K562 (cell line): ENCODE results near the gene NMUR1. TPM values are rescaled to one million over a fixed set of nuclear protein-coding genes. Genes with fewer than 3 reads are reported as not detected.

Experiments used
- ATAC-seq: fragments of 200-7000 bp; cut with Tn5 transposase; 3 replicates; pipeline ENCODE4 v1.9.1; 2020; ENCODE audit warnings: moderate library complexity
- BruUV-seq: library from RNA; stranded (reverse); fragments of 400-500 nt; replicated peaks from 2 replicates; lab custom pipeline; 2021; lab: Mats Ljungman, UMichigan
- CTCF ChIA-PET: fragments of 300-600 bp; formaldehyde crosslinking; extraction: SDS; loops from one replicate; lab custom pipeline; 2021; ENCODE audit warnings: low intra/inter-chr PET ratio; lab: Yijun Ruan, JAX
- POLR2A ChIA-PET: fragments of 300-600, 350-650 bp; sonication (Branson Sonifier 250); formaldehyde crosslinking; extraction: SDS; loops from one replicate; lab custom pipeline; 2021; ENCODE audit warnings: antibody characterized with exemption, inconsistent platforms; lab: Yijun Ruan, JAX
- DNase-seq, 4 experiments: peaks; one replicate each; pipeline versions ENCODE4 v3.0.0 to v3.0.0-alpha.2; 2011 to 2018; ENCODE audit warnings: low spot score in 3 of 4, mixed read lengths in 3 of 4; ENCODE audit errors: extremely low read depth in 1 of 4
- FAIRE-seq: peaks from 2 replicates; lab custom pipeline; 2011; peaks lifted over from hg19 to GRCh38; lab: Jason Lieb, UNC
- H2AFZ ChIP-seq: 2 replicates; pipeline ENCODE4 v1.6.0; 2011; ENCODE audit warnings: low read depth, low read length, control low read depth, inconsistent platforms
- H3K27ac ChIP-seq: fragments of 200-600 bp; 3 replicates; pipeline ENCODE4 v1.8.0; 2011; ENCODE audit warnings: low read depth, mild to moderate bottlenecking, control low read depth, inconsistent platforms, low read length, moderate library complexity, mixed read lengths; ENCODE audit errors: extremely low read depth
- H3K27me3 ChIP-seq, 2 experiments: fragments of 300-600 bp in 1 of 2; 2 replicates in 1 of 2; 3 replicates in 1 of 2; pipeline versions ENCODE4 v1.6.0 to v1.8.0; 2011; ENCODE audit warnings: inconsistent platforms in 2 of 2, low read length in 2 of 2, mild to moderate bottlenecking in 1 of 2, mixed read lengths in 1 of 2, moderate library complexity in 1 of 2; ENCODE audit not compliant: control insufficient read depth in 2 of 2, insufficient read depth in 2 of 2
- H3K36me3 ChIP-seq: fragments of 300-600 bp; 3 replicates; pipeline ENCODE4 v1.8.0; 2011; ENCODE audit warnings: mild to moderate bottlenecking, low read length, inconsistent platforms; ENCODE audit not compliant: control insufficient read depth, insufficient read depth
- H3K4me1 ChIP-seq, 2 experiments: fragments of 200-600 bp in 1 of 2; replicated peaks in 1 of 2; 2 replicates in 1 of 2; 3 replicates in 1 of 2; pipeline versions ENCODE4 v1.5.1 to v1.8.0; 2011; ENCODE audit warnings: inconsistent platforms in 2 of 2, low read length in 2 of 2, mild to moderate bottlenecking in 1 of 2, mixed read lengths in 1 of 2, moderate library complexity in 1 of 2; ENCODE audit not compliant: control insufficient read depth in 2 of 2, insufficient read depth in 2 of 2
- H3K4me2 ChIP-seq: 2 replicates; pipeline ENCODE4 v1.6.1; 2011; ENCODE audit warnings: low read length, control low read depth, inconsistent platforms, mixed read lengths; ENCODE audit not compliant: insufficient read depth
- H3K4me3 ChIP-seq: fragments of 200-600 bp; sonication (generic), shearing (Covaris generic); 2 replicates; pipeline ENCODE4 v1.5.1; 2016; ENCODE audit warnings: control low read depth, inconsistent platforms
- H3K79me2 ChIP-seq: fragments of 200-600 bp; 3 replicates; pipeline ENCODE4 v1.8.0; 2011; ENCODE audit warnings: low read length, inconsistent platforms; ENCODE audit not compliant: control insufficient read depth, insufficient read depth
- H3K9ac ChIP-seq, 2 experiments: 2 replicates each; pipeline versions ENCODE4 v1.6.0 to v1.6.1; 2011; ENCODE audit warnings: low read depth in 2 of 2, low read length in 2 of 2, control low read depth in 1 of 2, inconsistent platforms in 1 of 2, mild to moderate bottlenecking in 1 of 2, mixed read lengths in 1 of 2; ENCODE audit not compliant: insufficient read depth in 1 of 2
- H3K9me1 ChIP-seq: one replicate; pipeline ENCODE4 v1.6.0; 2011; ENCODE audit warnings: inconsistent platforms, mild to moderate bottlenecking, low read length, moderate library complexity; ENCODE audit not compliant: control insufficient read depth, insufficient read depth
- H3K9me3 ChIP-seq: replicated peaks from 2 replicates; pipeline ENCODE4 v1.5.1; 2011; ENCODE audit warnings: low read depth, low read length, inconsistent platforms; ENCODE audit not compliant: control insufficient read depth, insufficient read depth
- H4K20me1 ChIP-seq: replicated peaks from 2 replicates; pipeline ENCODE4 v1.6.1; 2011; ENCODE audit warnings: low read length, inconsistent platforms, mixed read lengths; ENCODE audit not compliant: control insufficient read depth, insufficient read depth
- MCM5 ChIP-seq: fragments of 450-650 bp; IDR thresholded peaks from 2 replicates; pipeline ENCODE4 v1.6.1; 2016; ENCODE audit warnings: low read depth
- NBN ChIP-seq: fragments of 450-650 bp; IDR thresholded peaks from 2 replicates; pipeline ENCODE4 v1.6.1; 2016; ENCODE audit warnings: low read depth, mild to moderate bottlenecking
- RFX7 ChIP-seq: fragments of 250-450 bp; sonication (Bioruptor Pico); IDR thresholded peaks from 2 replicates; pipeline ENCODE4 v1.5.1; 2021; ENCODE audit warnings: mild to moderate bottlenecking
- SRF ChIP-seq, 2 experiments: fragments of 250-450, 450-650 bp in 1 of 2; sonication (Bioruptor Pico) in 1 of 2; sonication (generic) in 1 of 2; formaldehyde crosslinking; IDR thresholded peaks; 2 replicates each; pipeline versions ENCODE4 v1.5.0 to v1.5.1; 2020 to 2022; ENCODE audit warnings: mild to moderate bottlenecking in 1 of 2, missing genetic modification reagents in 1 of 2
- TAF15 ChIP-seq: fragments of 200-400 bp; formaldehyde crosslinking; IDR thresholded peaks from 2 replicates; pipeline ENCODE4 v1.6.1; 2017; ENCODE audit warnings: mild to moderate bottlenecking, low read depth, low read length, moderate library complexity
- XRCC4 ChIP-seq: IDR thresholded peaks from one replicate; pipeline ENCODE4 v1.6.1; 2011; ENCODE audit not compliant: insufficient read depth, insufficient read length; ENCODE audit errors: extremely low read depth
- ZNF121 ChIP-seq: sonication (generic); formaldehyde crosslinking; conservative IDR thresholded peaks from 2 replicates; pipeline ENCODE4 v1.8.0; 2022; ENCODE audit warnings: missing genetic modification reagents
- ZNF146 ChIP-seq: IDR thresholded peaks from one replicate; pipeline ENCODE4 v1.6.1; 2018; ENCODE audit warnings: missing compliant biosample characterization; ENCODE audit not compliant: unreplicated experiment
- ZNF174 ChIP-seq: fragments of 250-450 bp; sonication (Bioruptor Pico); IDR thresholded peaks from 2 replicates; pipeline ENCODE4 v1.4.0; 2020; ENCODE audit warnings: mild to moderate bottlenecking
- WGBS: fragments of 100-300 bp; shearing (Covaris generic); methylation state at CpG from one replicate; pipeline ENCODE4 v1.1.6; 2016; ENCODE audit warnings: low coverage, mixed read lengths; ENCODE audit not compliant: insufficient coverage; ENCODE audit errors: missing lambda C conversion rate; 5-methylcytosine and 5-hydroxymethylcytosine counted together
- in situ Hi-C: fragments of 300-500 bp; cut with MboI; formaldehyde crosslinking; loops from 4 replicates; pipeline ENCODE4 v1.15.0; 2018; ENCODE audit warnings: inconsistent platforms, mixed read lengths
- intact Hi-C: fragments of 100-400 bp; cut with micrococcal nuclease; formaldehyde crosslinking; loops from 2 replicates; pipeline ENCODE4 v1.14.2; 2022
- polyA plus RNA-seq, 8 experiments: library from polyadenylated mRNA; depleted of rRNA in 4 of 8; stranded (reverse) in 5 of 8; unstranded in 3 of 8; fragments of >200 nt; fragmentation: Nextera tagmentation in 2 of 8; fragmentation: Illumina TruSeq in 1 of 8; extraction: Ambion mirVana in 2 of 8; extraction: Trizol in 1 of 8; gene quantifications; 2 replicates each; pipeline versions ENCODE4 v1.2.1 to v1.2.3, GENCODE V29; 2011 to 2014; ENCODE audit warnings: inconsistent platforms in 1 of 8, missing spikeins in 1 of 8
- total RNA-seq, 7 experiments: library from RNA; depleted of rRNA in 6 of 7; stranded (reverse); fragments of >200 nt in 6 of 7; fragmentation: Illumina TruSeq in 2 of 7; extraction: Trizol in 2 of 7; gene quantifications; 2 replicates each; pipeline versions ENCODE4 v1.2.1 to v1.2.3, GENCODE V29; 2011 to 2021; ENCODE audit warnings: low replicate concordance in 1 of 7
- TF ChIP-seq, protein P1 (sequence below): fragments of 250-450 bp; sonication (Bioruptor Pico); IDR thresholded peaks from 2 replicates; pipeline ENCODE4 v1.8.0; 2021; ENCODE audit warnings: moderate library complexity, mild to moderate bottlenecking, inconsistent platforms
- TF ChIP-seq, protein P2 (sequence below): fragments of 200-400 bp; formaldehyde crosslinking; IDR thresholded peaks from 2 replicates; pipeline ENCODE4 v1.6.1; 2017; ENCODE audit warnings: mild to moderate bottlenecking, low read depth, low read length, moderate library complexity

Gene NMUR1
- total and polyA plus RNA-seq, 9 of the 15 experiments (the other 6 are each of a cell fraction or from before 2014, with no cell fraction given): 0.01 to 0.27 (median 0.15) TPM

DNA sequence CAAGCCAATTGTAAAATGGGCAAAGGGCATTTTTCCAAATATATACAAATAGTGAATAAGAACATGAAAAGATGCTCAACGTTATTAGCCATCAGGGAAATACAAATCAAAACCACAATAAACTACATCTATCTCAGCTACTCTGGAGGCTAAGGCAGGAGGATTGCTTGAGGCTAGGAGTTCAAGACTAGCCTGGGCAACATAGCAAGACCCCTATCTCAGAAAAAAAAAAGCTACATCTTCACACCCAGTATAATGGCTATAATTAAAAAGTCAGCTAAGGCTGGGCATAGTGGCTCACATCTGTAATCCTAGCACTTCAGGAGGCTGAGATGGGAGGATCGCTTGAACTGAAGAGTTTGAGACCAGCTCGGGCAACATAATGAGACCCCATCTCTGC, 53.3 kb downstream of the NMUR1 start:
- no peak for FAIRE-seq
- DNase-seq: no peak
- 20% methylated on average over 3 of the region's 3 CpGs for WGBS
- H3K36me3 ChIP-seq: no peaks in the 10 kb centered on the region
- ATAC-seq: no peak
- no peak overlapping the region for H3K9ac ChIP-seq
- no TSS peak for BruUV-seq
- no peaks in the 10 kb centered on the region for H3K9me3 ChIP-seq
- no peak overlapping the region for H3K4me3 ChIP-seq
- no peak overlapping the region for H2AFZ ChIP-seq
- no peaks in the 10 kb centered on the region for H4K20me1 ChIP-seq
- no peaks in the 10 kb centered on the region for H3K79me2 ChIP-seq
- intact Hi-C loops (no loop called here), in situ Hi-C loops (no loop called here)
- TF ChIP-seq, protein P1, sequence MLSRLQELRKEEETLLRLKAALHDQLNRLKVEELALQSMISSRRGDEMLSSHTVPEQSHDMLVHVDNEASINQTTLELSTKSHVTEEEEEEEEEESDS: no peak
- TF ChIP-seq RFX7 (CRISPR knock-in tag): no peak
- TF ChIP-seq ZNF174 (CRISPR knock-in tag): no peak
- TF ChIP-seq ZNF121 (CRISPR knock-in tag): peak; percentile 60
- no peaks in the 10 kb centered on the region for H3K9me1 ChIP-seq
- POLR2A ChIA-PET: interaction anchor here (1.0 to 8.3 kb wide), 2 partner anchors 11 to 25 kb away, joined by 3 to 74 read pairs; partner anchors contain the start of gene NCL
- H3K27me3 ChIP-seq: no peaks in the 10 kb centered on the region
- no peak overlapping the region for H3K4me2 ChIP-seq
- H3K4me1 ChIP-seq: no peaks in the 10 kb centered on the region; a peak in 1 of 5 replicates
- H3K27ac ChIP-seq: no peak overlapping the region
- CTCF ChIA-PET: no interaction called here

DNA sequence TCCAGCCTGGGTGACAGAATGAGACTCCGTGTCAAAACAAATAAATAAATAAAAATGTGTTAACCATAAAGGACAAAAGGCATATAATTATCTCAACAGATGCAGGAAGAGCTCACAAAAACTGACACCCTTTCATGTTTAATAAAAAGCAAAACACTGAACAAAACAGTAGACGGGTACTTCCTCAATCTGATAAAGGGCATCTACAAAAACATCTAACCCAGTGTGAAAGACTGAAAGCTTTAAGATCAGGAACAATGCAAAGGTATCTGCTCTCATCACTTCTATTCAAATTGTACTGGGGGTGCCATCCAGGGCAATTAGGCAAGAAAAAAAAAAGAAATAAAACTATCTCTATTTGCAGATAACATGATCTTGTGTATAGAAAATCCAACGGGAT, 54.3 kb downstream of the NMUR1 start:
- in situ Hi-C loops (no loop called here), intact Hi-C loops (no loop called here)
- ChIA-PET POLR2A (interaction anchor here (0.6 to 8.3 kb wide), 4 partner anchors 10 to 423 kb away, joined by 3 to 74 read pairs (median 3); partner anchors contain the start of gene NCL), CTCF (no interaction called here)
- no TSS peak for BruUV-seq
- Histone ChIP-seq H3K4me2 (no peak overlapping the region), H3K27me3 (no peaks in the 10 kb centered on the region), H3K4me3 (no peak overlapping the region), H3K9me1 (no peaks in the 10 kb centered on the region), H3K36me3 (no peaks in the 10 kb centered on the region), H2AFZ (no peak overlapping the region), H3K9me3 (no peaks in the 10 kb centered on the region), H3K4me1 (no peaks in the 10 kb centered on the region; a peak in 1 of 5 replicates), H4K20me1 (no peaks in the 10 kb centered on the region), H3K27ac (no peak overlapping the region), H3K79me2 (no peaks in the 10 kb centered on the region), H3K9ac (no peak overlapping the region)
- TF ChIP-seq SRF (CRISPR knock-in tag; IDR thresholded peaks at IDR 0.05) (no peak), NBN (no peak), ZNF146 (CRISPR knock-in tag) (no peak), XRCC4 (no peak), MCM5 (no peak), TAF15 (no peak)
- TF ChIP-seq, protein P2, sequence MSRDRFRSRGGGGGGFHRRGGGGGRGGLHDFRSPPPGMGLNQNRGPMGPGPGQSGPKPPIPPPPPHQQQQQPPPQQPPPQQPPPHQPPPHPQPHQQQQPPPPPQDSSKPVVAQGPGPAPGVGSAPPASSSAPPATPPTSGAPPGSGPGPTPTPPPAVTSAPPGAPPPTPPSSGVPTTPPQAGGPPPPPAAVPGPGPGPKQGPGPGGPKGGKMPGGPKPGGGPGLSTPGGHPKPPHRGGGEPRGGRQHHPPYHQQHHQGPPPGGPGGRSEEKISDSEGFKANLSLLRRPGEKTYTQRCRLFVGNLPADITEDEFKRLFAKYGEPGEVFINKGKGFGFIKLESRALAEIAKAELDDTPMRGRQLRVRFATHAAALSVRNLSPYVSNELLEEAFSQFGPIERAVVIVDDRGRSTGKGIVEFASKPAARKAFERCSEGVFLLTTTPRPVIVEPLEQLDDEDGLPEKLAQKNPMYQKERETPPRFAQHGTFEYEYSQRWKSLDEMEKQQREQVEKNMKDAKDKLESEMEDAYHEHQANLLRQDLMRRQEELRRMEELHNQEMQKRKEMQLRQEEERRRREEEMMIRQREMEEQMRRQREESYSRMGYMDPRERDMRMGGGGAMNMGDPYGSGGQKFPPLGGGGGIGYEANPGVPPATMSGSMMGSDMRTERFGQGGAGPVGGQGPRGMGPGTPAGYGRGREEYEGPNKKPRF: no peak
- DNase-seq (no peak), FAIRE-seq (no peak), ATAC-seq (no peak)
- WGBS: 17% methylated on average over 3 of the region's 3 CpGs
